ENCODE data around the gene CRYBB2.

- TF ChIP-seq POLR2A (IDR thresholded peaks at IDR 0.05) (no peak), CTCF (IDR thresholded peaks at IDR 0.05) (no peak)
Measured at GRCh38 chr22:25208328-25208727, 11.1 kb upstream of the CRYBB2 start.

Measured in lower leg skin (tissue), 3 donors.